ENCODE results near the gene UBAP2L. TPM values are rescaled to one million over a fixed set of nuclear protein-coding genes. Genes with fewer than 3 reads are reported as not detected.
A peak's percentile ranks its signal among the peaks of the same experiment; 100 is the strongest.

UBAP2L gene
- total and polyA plus RNA-seq, 9 of the 15 experiments (the other 6 are each of a cell fraction or from before 2014, with no cell fraction given): 75.0 to 245 (median 119) TPM

DNA sequence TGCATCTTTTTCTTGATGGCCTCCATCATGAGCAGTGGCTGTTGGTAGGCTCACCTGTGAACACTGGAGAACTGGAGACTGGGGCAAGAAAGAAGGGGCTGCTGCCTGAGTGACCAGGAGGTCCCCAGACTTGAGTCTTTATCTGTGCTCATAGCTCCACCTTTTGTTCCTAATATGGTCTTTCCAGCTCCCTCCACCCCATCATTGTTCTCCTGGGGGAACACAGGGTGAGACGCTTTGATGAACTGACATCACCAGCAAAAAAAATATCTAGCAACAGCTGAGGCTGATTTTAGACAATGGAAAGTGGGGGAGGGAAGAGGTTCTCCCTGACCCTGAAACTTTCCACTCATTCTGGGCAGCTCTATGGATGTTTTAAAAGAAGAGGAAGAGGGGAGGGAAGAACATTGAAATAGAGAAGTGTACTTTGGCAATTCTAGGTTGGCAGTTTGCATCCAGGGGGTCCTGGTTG is 28.7 kb upstream of the UBAP2L start, which contains the start of gene TPM3:
TSS of gene TPM3 (minus strand) at position 111 of the 472 bp plus-strand sequence. CDS start at position 29, 82 bp downstream.
- in situ Hi-C loops (cut with MboI): loop anchor here (5.0 kb wide), 2 partner anchors 55 to 145 kb away; no protein-coding TSS in a partner anchor
- intact Hi-C loops (cut with micrococcal nuclease): loop anchor here (10.0 kb wide), 1 partner anchor 273 kb away; no protein-coding TSS in a partner anchor
- 0% methylated on average over 1 of the region's 1 CpG for WGBS (ENCODE audit: insufficient coverage, low coverage, missing lambda C conversion rate)
- TF ChIP-seq SMARCC2 (IDR thresholded peaks at IDR 0.05; ENCODE audit: low read depth) (no peak), RCOR1 (IDR thresholded peaks at IDR 0.05; ENCODE audit: borderline replicate concordance in 1 of 2, low read depth in 2 of 2, low read length in 2 of 2) (no peak), ZNF239 (CRISPR knock-in tag; IDR thresholded peaks at IDR 0.05) (no peak), ZNF717 (CRISPR knock-in tag; IDR thresholded peaks at IDR 0.05) (no peak), ZNF695 (CRISPR knock-in tag; IDR thresholded peaks at IDR 0.05) (no peak), FOXA1 (IDR thresholded peaks at IDR 0.05; ENCODE audit: borderline replicate concordance) (no peak), MYNN (IDR thresholded peaks at IDR 0.05) (no peak), MYNN (CRISPR knock-in tag; IDR thresholded peaks at IDR 0.05) (no peak), SOX6 (IDR thresholded peaks at IDR 0.05) (0 out of 2 replicates have a peak, but pooled peaks have one; percentile 14), TRIM24 (IDR thresholded peaks at IDR 0.05) (no peak), DDX20 (tag; IDR thresholded peaks at IDR 0.05; ENCODE audit: low read depth) (no peak), SRF (CRISPR knock-in tag; IDR thresholded peaks at IDR 0.05) (peak in 1 of 2 experiments; percentile 76; a peak in 1 of 4 replicates), ZNF174 (CRISPR knock-in tag; IDR thresholded peaks at IDR 0.05) (no peak), ELF1 (tag; IDR thresholded peaks at IDR 0.05) (no peak), HNRNPUL1 (IDR thresholded peaks at IDR 0.05; ENCODE audit: low read length) (no peak)
- TF ChIP-seq, protein P1, sequence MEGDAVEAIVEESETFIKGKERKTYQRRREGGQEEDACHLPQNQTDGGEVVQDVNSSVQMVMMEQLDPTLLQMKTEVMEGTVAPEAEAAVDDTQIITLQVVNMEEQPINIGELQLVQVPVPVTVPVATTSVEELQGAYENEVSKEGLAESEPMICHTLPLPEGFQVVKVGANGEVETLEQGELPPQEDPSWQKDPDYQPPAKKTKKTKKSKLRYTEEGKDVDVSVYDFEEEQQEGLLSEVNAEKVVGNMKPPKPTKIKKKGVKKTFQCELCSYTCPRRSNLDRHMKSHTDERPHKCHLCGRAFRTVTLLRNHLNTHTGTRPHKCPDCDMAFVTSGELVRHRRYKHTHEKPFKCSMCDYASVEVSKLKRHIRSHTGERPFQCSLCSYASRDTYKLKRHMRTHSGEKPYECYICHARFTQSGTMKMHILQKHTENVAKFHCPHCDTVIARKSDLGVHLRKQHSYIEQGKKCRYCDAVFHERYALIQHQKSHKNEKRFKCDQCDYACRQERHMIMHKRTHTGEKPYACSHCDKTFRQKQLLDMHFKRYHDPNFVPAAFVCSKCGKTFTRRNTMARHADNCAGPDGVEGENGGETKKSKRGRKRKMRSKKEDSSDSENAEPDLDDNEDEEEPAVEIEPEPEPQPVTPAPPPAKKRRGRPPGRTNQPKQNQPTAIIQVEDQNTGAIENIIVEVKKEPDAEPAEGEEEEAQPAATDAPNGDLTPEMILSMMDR (IDR thresholded peaks at IDR 0.05 in 2 of 3, conservative IDR thresholded peaks at IDR 0.05 in 1 of 3; ENCODE audit: insufficient read depth in 2 of 3, low read depth in 1 of 3, low read length in 3 of 3): peak in 1 of 3 experiments; percentile 2; a peak in 1 of 6 replicates
- TF ChIP-seq, protein P2, sequence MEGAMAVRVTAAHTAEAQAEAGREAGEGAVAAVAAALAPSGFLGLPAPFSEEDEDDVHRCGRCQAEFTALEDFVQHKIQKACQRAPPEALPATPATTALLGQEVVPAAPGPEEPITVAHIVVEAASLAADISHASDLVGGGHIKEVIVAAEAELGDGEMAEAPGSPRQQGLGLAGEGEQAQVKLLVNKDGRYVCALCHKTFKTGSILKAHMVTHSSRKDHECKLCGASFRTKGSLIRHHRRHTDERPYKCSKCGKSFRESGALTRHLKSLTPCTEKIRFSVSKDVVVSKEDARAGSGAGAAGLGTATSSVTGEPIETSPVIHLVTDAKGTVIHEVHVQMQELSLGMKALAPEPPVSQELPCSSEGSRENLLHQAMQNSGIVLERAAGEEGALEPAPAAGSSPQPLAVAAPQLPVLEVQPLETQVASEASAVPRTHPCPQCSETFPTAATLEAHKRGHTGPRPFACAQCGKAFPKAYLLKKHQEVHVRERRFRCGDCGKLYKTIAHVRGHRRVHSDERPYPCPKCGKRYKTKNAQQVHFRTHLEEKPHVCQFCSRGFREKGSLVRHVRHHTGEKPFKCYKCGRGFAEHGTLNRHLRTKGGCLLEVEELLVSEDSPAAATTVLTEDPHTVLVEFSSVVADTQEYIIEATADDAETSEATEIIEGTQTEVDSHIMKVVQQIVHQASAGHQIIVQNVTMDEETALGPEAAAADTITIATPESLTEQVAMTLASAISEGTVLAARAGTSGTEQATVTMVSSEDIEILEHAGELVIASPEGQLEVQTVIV (CRISPR knock-in tag; IDR thresholded peaks at IDR 0.05; ENCODE audit: borderline replicate concordance): no peak
- TF ChIP-seq, protein P3, sequence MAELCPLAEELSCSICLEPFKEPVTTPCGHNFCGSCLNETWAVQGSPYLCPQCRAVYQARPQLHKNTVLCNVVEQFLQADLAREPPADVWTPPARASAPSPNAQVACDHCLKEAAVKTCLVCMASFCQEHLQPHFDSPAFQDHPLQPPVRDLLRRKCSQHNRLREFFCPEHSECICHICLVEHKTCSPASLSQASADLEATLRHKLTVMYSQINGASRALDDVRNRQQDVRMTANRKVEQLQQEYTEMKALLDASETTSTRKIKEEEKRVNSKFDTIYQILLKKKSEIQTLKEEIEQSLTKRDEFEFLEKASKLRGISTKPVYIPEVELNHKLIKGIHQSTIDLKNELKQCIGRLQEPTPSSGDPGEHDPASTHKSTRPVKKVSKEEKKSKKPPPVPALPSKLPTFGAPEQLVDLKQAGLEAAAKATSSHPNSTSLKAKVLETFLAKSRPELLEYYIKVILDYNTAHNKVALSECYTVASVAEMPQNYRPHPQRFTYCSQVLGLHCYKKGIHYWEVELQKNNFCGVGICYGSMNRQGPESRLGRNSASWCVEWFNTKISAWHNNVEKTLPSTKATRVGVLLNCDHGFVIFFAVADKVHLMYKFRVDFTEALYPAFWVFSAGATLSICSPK (IDR thresholded peaks at IDR 0.05; ENCODE audit: borderline replicate concordance): no peak

More for the DNA sequence above, 28.7 kb upstream of the UBAP2L start, which contains the start of gene TPM3:
- Histone ChIP-seq H3K9ac (ENCODE audit: insufficient read depth in 1 of 2, low read depth in 2 of 2, low read length in 2 of 2) (peak within 1 kb of the TSS in 1 of 2 experiments; percentile 2; a peak in 1 of 4 replicates), H3K4me2 (ENCODE audit: insufficient read depth, low read length) (peak within 1 kb of the TSS; percentile 12; the same call in 1 of the 2 replicates), H3K9me3 (replicated peaks; ENCODE audit: control insufficient read depth, insufficient read depth, low read depth, low read length) (no peaks in the 10 kb centered on the region), H4K20me1 (replicated peaks; ENCODE audit: control insufficient read depth, insufficient read depth, low read length) (no peaks in the 10 kb centered on the region), H3K9me1 (ENCODE audit: control insufficient read depth, insufficient read depth, low read length) (no peaks in the 10 kb centered on the region), H3K4me1 (replicated peaks in 1 of 2; ENCODE audit: control insufficient read depth in 2 of 2, insufficient read depth in 2 of 2, low read length in 2 of 2) (peaks cover 8 to 25% of the 10 kb centered on the region in 2 experiments; a peak in 4 of 5 replicates), H3K79me2 (ENCODE audit: control insufficient read depth, insufficient read depth, low read length) (no peaks in the 10 kb centered on the region), H3K4me3 (no peak within 1 kb of the TSS), H3K27me3 (ENCODE audit: control insufficient read depth in 2 of 2, insufficient read depth in 2 of 2, low read length in 2 of 2) (no peaks in the 10 kb centered on the region), H2AFZ (ENCODE audit: low read depth, low read length) (0 out of 2 replicates have a peak within 1 kb of the TSS, but pooled peaks have one; percentile 44), H3K36me3 (ENCODE audit: control insufficient read depth, insufficient read depth, low read length) (no peaks in the 10 kb centered on the region), H3K27ac (ENCODE audit: extremely low read depth, low read depth, low read length) (no peak within 1 kb of the TSS)
- peak; percentile 6 for FAIRE-seq
- ChIA-PET CTCF (ENCODE audit: low intra/inter-chr PET ratio) (no interaction called here), POLR2A (interaction anchor here (0.6 to 2.9 kb wide), 7 partner anchors 10 to 903 kb away, joined by 3 to 12 read pairs (median 3); partner anchors contain the start of genes RPS27 and UBAP2L)
- peak; percentile 20; the same call in 2 of the 3 replicates for ATAC-seq
- DNase-seq (ENCODE audit: extremely low read depth in 1 of 4, low spot score in 3 of 4): no peak
- BruUV-seq (replicated peaks): no TSS peak
